ENCODE measurements around the gene WWOX. TPM values are rescaled to one million over a fixed set of nuclear protein-coding genes. Genes with fewer than 3 reads are reported as not detected.

WWOX gene
- total and polyA plus RNA-seq, 2 of the 13 experiments (the other 11 are each of a cell fraction or from before 2014, with no cell fraction given), result 9.1 to 37.4 TPM

DNA sequence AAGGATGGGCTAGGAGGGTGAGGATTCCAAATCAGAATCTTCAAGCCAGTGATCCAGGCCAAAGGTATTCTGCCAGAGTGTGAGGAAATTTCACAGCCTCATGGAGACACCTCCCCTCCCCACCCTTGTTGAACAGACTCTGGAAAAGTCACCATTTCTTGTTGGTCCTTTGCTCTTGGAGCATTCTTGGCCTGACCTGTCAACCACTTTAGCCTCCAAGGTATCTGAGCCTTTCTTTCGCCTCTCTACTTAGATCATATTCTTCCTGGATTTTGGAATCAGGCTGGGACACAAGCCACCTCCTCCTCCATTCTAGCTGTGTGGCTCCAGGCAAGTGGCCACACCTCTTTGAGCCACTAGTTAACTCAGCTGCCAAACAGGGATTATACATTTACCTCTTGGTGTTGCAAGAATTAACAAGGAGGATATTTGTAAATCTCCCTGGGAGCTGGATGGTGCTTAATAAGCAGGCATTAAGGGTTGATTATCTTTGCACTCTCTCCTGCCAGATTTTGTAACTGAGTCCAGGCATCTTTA is 193.5 kb downstream of the WWOX start (continued):
- TF ChIP-seq, protein P1, sequence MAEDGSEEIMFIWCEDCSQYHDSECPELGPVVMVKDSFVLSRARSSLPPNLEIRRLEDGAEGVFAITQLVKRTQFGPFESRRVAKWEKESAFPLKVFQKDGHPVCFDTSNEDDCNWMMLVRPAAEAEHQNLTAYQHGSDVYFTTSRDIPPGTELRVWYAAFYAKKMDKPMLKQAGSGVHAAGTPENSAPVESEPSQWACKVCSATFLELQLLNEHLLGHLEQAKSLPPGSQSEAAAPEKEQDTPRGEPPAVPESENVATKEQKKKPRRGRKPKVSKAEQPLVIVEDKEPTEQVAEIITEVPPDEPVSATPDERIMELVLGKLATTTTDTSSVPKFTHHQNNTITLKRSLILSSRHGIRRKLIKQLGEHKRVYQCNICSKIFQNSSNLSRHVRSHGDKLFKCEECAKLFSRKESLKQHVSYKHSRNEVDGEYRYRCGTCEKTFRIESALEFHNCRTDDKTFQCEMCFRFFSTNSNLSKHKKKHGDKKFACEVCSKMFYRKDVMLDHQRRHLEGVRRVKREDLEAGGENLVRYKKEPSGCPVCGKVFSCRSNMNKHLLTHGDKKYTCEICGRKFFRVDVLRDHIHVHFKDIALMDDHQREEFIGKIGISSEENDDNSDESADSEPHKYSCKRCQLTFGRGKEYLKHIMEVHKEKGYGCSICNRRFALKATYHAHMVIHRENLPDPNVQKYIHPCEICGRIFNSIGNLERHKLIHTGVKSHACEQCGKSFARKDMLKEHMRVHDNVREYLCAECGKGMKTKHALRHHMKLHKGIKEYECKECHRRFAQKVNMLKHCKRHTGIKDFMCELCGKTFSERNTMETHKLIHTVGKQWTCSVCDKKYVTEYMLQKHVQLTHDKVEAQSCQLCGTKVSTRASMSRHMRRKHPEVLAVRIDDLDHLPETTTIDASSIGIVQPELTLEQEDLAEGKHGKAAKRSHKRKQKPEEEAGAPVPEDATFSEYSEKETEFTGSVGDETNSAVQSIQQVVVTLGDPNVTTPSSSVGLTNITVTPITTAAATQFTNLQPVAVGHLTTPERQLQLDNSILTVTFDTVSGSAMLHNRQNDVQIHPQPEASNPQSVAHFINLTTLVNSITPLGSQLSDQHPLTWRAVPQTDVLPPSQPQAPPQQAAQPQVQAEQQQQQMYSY (CRISPR knock-in tag; IDR thresholded peaks at IDR 0.05), result no peak
- TF ChIP-seq ZNF3 (CRISPR knock-in tag; IDR thresholded peaks at IDR 0.05) (no peak), MZF1 (CRISPR knock-in tag; IDR thresholded peaks at IDR 0.05; ENCODE audit: borderline replicate concordance) (no peak), SALL2 (CRISPR knock-in tag; IDR thresholded peaks at IDR 0.05) (no peak), GPN1 (CRISPR knock-in tag; IDR thresholded peaks at IDR 0.05; ENCODE audit: borderline replicate concordance) (no peak), KDM1A (CRISPR knock-in tag; IDR thresholded peaks at IDR 0.05) (no peak; the same call in 1 of the 2 replicates), RNF2 (conservative IDR thresholded peaks at IDR 0.05; ENCODE audit: low read depth) (no peak), ZBTB21 (CRISPR knock-in tag; IDR thresholded peaks at IDR 0.05) (no peak), SAP130 (CRISPR knock-in tag; IDR thresholded peaks at IDR 0.05; ENCODE audit: low read depth) (0 out of 2 replicates have a peak, but pooled peaks have one; percentile 29), ZNF329 (CRISPR knock-in tag; IDR thresholded peaks at IDR 0.05; ENCODE audit: low read depth) (no peak), ZNF136 (CRISPR knock-in tag; IDR thresholded peaks at IDR 0.05; ENCODE audit: low read depth) (no peak), SRSF4 (IDR thresholded peaks at IDR 0.05; ENCODE audit: low read depth, low read length, poor library complexity, severe bottlenecking) (no peak), ZC3H13 (CRISPR knock-in tag; IDR thresholded peaks at IDR 0.05) (no peak), RFXAP (CRISPR knock-in tag; IDR thresholded peaks at IDR 0.05; ENCODE audit: borderline replicate concordance) (no peak), ARNT2 (CRISPR knock-in tag; IDR thresholded peaks at IDR 0.05; ENCODE audit: low read depth) (no peak)
- TF ChIP-seq, protein P2, sequence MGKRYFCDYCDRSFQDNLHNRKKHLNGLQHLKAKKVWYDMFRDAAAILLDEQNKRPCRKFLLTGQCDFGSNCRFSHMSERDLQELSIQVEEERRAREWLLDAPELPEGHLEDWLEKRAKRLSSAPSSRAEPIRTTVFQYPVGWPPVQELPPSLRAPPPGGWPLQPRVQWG (CRISPR knock-in tag; IDR thresholded peaks at IDR 0.05; ENCODE audit: borderline replicate concordance, low read depth), result no peak
- TF ChIP-seq, protein P3, sequence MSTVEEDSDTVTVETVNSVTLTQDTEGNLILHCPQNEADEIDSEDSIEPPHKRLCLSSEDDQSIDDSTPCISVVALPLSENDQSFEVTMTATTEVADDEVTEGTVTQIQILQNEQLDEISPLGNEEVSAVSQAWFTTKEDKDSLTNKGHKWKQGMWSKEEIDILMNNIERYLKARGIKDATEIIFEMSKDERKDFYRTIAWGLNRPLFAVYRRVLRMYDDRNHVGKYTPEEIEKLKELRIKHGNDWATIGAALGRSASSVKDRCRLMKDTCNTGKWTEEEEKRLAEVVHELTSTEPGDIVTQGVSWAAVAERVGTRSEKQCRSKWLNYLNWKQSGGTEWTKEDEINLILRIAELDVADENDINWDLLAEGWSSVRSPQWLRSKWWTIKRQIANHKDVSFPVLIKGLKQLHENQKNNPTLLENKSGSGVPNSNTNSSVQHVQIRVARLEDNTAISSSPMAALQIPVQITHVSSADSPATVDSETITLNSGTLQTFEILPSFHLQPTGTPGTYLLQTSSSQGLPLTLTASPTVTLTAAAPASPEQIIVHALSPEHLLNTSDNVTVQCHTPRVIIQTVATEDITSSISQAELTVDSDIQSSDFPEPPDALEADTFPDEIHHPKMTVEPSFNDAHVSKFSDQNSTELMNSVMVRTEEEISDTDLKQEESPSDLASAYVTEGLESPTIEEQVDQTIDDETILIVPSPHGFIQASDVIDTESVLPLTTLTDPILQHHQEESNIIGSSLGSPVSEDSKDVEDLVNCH (CRISPR knock-in tag; IDR thresholded peaks at IDR 0.05), result no peak
- TF ChIP-seq, protein P4, sequence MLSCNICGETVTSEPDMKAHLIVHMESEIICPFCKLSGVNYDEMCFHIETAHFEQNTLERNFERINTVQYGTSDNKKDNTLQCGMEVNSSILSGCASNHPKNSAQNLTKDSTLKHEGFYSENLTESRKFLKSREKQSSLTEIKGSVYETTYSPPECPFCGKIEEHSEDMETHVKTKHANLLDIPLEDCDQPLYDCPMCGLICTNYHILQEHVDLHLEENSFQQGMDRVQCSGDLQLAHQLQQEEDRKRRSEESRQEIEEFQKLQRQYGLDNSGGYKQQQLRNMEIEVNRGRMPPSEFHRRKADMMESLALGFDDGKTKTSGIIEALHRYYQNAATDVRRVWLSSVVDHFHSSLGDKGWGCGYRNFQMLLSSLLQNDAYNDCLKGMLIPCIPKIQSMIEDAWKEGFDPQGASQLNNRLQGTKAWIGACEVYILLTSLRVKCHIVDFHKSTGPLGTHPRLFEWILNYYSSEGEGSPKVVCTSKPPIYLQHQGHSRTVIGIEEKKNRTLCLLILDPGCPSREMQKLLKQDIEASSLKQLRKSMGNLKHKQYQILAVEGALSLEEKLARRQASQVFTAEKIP (CRISPR knock-in tag; IDR thresholded peaks at IDR 0.05; ENCODE audit: borderline replicate concordance), result no peak
- TF ChIP-seq, protein P5, sequence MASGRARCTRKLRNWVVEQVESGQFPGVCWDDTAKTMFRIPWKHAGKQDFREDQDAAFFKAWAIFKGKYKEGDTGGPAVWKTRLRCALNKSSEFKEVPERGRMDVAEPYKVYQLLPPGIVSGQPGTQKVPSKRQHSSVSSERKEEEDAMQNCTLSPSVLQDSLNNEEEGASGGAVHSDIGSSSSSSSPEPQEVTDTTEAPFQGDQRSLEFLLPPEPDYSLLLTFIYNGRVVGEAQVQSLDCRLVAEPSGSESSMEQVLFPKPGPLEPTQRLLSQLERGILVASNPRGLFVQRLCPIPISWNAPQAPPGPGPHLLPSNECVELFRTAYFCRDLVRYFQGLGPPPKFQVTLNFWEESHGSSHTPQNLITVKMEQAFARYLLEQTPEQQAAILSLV (CRISPR knock-in tag; IDR thresholded peaks at IDR 0.05; ENCODE audit: borderline replicate concordance), result no peak
